CD4-positive, alpha-beta T cell treated with Interleukin-2 at 100 ng/mL for 4 hours (primary cell): ENCODE results near the gene CLDN10.
"Not testable (repeated sequence)": the region's sequence is repeated elsewhere in the genome, so short reads cannot be mapped to it uniquely, and the experiment has no call there.

Source experiments
- DNase-seq: peaks from one replicate; pipeline ENCODE4 v3.0.0-alpha.2; 2020; ENCODE audit warnings: low spot score

CLDN10 gene

GRCh38 chr13:95541308-95541707 is 11.2 kb upstream of the CLDN10 start:
- no peak for DNase-seq

- DNase-seq, result no peak
These were observed 10.5 kb upstream of the CLDN10 start for GRCh38 chr13:95541911-95542474.

- DNase-seq, result no peak
These were observed 8.2 kb upstream of the CLDN10 start for GRCh38 chr13:95544293-95544692.

- no peak for DNase-seq
These were observed 5.6 kb upstream of the CLDN10 start for GRCh38 chr13:95546919-95547318.

- DNase-seq, result no peak
These were observed 4.9 kb upstream of the CLDN10 start for GRCh38 chr13:95547531-95548167.

- DNase-seq, result no peak
These were observed 347 bp upstream of the CLDN10 start for GRCh38 chr13:95552208-95552538.

- no peak for DNase-seq
These were observed 1.3 kb downstream of the CLDN10 start for GRCh38 chr13:95553581-95554385.

- no peak for DNase-seq
These were observed 4.5 kb downstream of the CLDN10 start for GRCh38 chr13:95557013-95557412.

- no peak for DNase-seq
These were observed 6.6 kb downstream of the CLDN10 start for GRCh38 chr13:95559100-95559499.

GRCh38 chr13:95560387-95560786 is 7.9 kb downstream of the CLDN10 start:
- DNase-seq, result no peak

GRCh38 chr13:95564091-95564490 is 11.6 kb downstream of the CLDN10 start:
- no peak for DNase-seq

GRCh38 chr13:95564733-95565291 is 12.3 kb downstream of the CLDN10 start:
- no peak for DNase-seq

- not testable (repeated sequence) for DNase-seq
These were observed 13.2 kb downstream of the CLDN10 start for GRCh38 chr13:95565758-95566157.

- DNase-seq, result no peak
These were observed 15.6 kb downstream of the CLDN10 start for GRCh38 chr13:95568131-95568530.

- DNase-seq, result no peak
These were observed 17.5 kb downstream of the CLDN10 start for GRCh38 chr13:95570016-95570415.

- no peak for DNase-seq
These were observed 19.4 kb downstream of the CLDN10 start for GRCh38 chr13:95571941-95572340.

- DNase-seq, result no peak
These were observed 20.7 kb downstream of the CLDN10 start for GRCh38 chr13:95573221-95573620.

- no peak for DNase-seq
These were observed 26.8 kb downstream of the CLDN10 start for GRCh38 chr13:95579303-95579702.

GRCh38 chr13:95585867-95586266 is 33.3 kb downstream of the CLDN10 start:
- no peak for DNase-seq

GRCh38 chr13:95588134-95588533 is 35.6 kb downstream of the CLDN10 start:
- DNase-seq, result no peak

GRCh38 chr13:95588721-95589120 is 36.2 kb downstream of the CLDN10 start:
- no peak for DNase-seq

GRCh38 chr13:95593462-95593861 is 40.9 kb downstream of the CLDN10 start:
- no peak for DNase-seq

- DNase-seq, result no peak
These were observed 44.2 kb downstream of the CLDN10 start for GRCh38 chr13:95596701-95597100.
